ENCODE results near the gene TMEM273.
A peak's percentile ranks its signal among the peaks of the same experiment; 100 is the strongest.

The TMEM273 gene

DNA sequence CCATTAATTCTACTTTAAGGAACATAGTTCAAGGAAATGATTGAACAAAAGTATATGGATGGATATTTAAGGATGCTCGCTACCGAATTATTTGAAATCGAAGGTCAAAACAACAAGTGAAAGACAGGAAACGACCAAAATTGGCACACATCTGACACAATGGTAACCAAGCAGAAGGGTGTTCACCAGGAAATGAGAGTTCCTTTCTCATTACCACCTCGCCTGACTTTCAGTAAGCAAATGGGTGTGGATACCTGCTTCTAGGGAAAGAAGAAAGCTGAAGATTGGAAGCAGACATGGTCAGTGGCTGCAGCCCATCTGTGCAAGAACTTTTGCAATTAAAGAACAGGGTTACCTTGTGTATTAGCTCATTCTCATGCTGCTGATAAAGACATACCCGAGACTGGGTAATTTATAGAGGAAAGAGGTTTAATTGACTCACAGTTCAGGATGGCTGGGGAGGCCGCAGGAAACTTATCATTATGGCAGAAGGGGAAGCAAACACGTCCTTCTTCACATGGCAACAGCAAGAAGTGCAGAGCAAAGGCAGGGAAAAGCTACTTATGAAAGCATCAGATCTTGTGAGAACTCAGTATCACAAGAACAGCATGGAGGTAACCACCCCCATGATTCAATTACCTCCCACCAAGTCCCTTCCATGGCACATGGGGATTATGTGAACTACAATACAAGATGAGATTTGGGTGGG is 6.2 kb upstream of the TMEM273 start:
- peak; percentile 49 for DNase-seq (ENCODE audit: low read depth)

DNA sequence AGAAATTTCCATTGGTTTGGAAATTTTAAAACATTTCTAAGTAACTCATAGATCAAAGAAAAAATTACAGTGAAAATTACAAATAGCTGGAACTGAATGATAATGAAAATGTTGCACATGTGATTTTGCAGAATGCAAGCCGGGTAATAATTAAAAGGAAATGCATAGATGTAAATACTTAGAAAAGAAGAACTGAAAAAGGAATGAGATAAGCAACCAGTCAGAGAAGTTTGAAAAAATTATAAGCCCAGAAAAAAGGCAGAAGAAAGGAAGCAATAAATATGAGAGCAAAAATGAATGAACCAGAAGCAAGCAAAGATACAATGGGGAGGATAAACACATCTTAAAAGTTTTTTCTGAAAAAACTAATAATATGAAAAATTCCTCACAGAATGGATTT is 3.2 kb upstream of the TMEM273 start:
- TF ChIP-seq, protein P1, sequence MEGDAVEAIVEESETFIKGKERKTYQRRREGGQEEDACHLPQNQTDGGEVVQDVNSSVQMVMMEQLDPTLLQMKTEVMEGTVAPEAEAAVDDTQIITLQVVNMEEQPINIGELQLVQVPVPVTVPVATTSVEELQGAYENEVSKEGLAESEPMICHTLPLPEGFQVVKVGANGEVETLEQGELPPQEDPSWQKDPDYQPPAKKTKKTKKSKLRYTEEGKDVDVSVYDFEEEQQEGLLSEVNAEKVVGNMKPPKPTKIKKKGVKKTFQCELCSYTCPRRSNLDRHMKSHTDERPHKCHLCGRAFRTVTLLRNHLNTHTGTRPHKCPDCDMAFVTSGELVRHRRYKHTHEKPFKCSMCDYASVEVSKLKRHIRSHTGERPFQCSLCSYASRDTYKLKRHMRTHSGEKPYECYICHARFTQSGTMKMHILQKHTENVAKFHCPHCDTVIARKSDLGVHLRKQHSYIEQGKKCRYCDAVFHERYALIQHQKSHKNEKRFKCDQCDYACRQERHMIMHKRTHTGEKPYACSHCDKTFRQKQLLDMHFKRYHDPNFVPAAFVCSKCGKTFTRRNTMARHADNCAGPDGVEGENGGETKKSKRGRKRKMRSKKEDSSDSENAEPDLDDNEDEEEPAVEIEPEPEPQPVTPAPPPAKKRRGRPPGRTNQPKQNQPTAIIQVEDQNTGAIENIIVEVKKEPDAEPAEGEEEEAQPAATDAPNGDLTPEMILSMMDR (IDR thresholded peaks at IDR 0.05; ENCODE audit: insufficient read depth, low read depth, low read length, missing control alignments) = no peak
- H3K4me3 ChIP-seq (ENCODE audit: low read depth, low read length) = no peak overlapping the region
- DNase-seq (ENCODE audit: low read depth) = no peak

More for the DNA sequence above, 6.2 kb upstream of the TMEM273 start:
- TF ChIP-seq, protein P1 (IDR thresholded peaks at IDR 0.05; ENCODE audit: insufficient read depth, low read depth, low read length, missing control alignments) = no peak
- H3K4me3 ChIP-seq (ENCODE audit: low read depth, low read length) = peak overlapping the region; percentile 25

DNA sequence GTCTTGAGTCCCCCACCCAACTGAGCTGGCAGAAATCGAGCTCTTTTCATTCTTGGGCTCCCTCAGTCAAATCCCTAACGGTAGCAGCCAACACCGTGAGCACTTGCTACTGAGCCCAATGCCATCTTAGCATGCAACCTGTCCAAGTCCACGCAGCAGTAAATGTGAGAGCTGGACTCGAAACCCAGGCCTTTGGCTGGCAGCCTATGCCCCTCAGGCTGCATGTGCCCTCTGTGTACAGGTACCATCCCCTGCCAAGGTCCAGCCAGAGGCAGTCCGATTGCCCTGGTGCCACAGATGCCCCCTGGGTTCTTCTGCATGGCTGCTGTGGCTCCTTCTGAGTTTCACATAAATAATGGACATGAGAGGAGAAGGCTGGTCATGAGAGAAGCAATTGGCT is 1.2 kb upstream of the TMEM273 start:
- TF ChIP-seq, protein P1 (IDR thresholded peaks at IDR 0.05; ENCODE audit: insufficient read depth, low read depth, low read length, missing control alignments) = no peak
- peak overlapping the region; percentile 61 for H3K4me3 ChIP-seq (ENCODE audit: low read depth, low read length)
- DNase-seq (ENCODE audit: low read depth) = no peak

DNA sequence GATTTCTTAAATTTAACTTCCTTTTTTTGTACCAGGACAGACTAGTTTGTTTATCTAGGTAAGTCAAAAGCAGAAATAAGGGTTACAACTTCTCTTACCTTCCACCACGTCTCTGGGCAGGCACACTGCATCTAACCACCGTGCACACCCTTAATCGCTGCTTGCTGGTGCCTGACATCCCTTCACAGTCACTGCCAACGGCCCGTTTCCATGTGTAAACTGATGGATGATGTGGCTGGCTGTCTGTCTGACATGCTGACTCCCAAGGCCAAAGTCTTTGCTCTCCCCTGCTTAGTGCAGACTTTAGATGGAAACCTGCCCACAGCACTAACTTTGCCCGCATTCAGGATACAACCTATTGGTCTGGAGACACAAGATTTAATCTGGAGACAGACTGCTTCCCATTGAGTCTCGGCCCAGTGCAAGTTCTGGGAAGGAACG is 1.1 kb downstream of the TMEM273 start:
- no peak for DNase-seq (ENCODE audit: low read depth)
- TF ChIP-seq, protein P1 (IDR thresholded peaks at IDR 0.05; ENCODE audit: insufficient read depth, low read depth, low read length, missing control alignments) = no peak
- H3K4me3 ChIP-seq (ENCODE audit: low read depth, low read length) = peak overlapping the region; percentile 65

DNA sequence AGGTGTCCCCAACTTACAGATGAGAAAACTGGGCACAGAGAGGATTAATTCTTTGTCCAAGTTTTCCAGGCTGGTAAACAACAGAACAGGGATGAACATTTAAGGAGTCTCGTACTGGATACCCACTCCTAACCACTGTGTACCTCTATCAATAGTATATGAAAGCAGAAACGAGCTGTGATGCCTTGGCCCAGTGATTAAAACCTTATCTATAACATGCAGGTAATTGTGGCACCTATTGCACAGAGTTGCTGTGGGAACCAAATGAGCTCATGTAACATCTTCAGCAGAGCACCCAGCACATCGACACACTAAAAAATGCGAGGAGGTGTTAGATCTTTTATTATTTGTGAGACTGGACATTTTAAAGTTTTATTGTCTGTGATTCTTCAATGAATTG is 1.6 kb downstream of the TMEM273 start:
- no peak for DNase-seq (ENCODE audit: low read depth)

DNA sequence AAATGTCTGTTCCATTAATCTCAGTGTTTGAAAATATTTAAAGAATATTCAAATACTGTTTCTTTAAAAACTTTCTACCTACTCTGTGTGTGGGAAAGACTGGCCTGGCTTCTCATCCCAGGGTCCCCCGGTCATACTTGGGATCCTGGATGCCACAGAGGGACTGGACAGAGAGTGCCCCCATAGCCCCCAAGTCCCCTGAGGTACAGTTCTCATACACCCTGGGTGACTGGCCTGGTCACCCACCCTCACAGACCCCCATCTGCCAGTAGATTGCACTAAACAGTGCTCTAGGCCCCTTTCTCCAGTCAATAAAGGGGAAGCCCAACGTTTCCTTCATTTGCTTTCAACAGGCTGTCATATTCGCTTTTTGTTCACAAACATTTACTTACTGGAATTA is 3.0 kb downstream of the TMEM273 start:
- TF ChIP-seq, protein P1 (IDR thresholded peaks at IDR 0.05; ENCODE audit: insufficient read depth, low read depth, low read length, missing control alignments) = no peak
- H3K4me3 ChIP-seq (ENCODE audit: low read depth, low read length) = no peak overlapping the region
- no peak for DNase-seq (ENCODE audit: low read depth)

More for the DNA sequence above, 1.6 kb downstream of the TMEM273 start:
- TF ChIP-seq, protein P1 (IDR thresholded peaks at IDR 0.05; ENCODE audit: insufficient read depth, low read depth, low read length, missing control alignments) = no peak
- H3K4me3 ChIP-seq (ENCODE audit: low read depth, low read length) = peak overlapping the region; percentile 65; the same call in 1 of the 2 replicates

All from GM12865 (cell line).